HFF-Myc (cell line): Measurements from ENCODE around the gene IGF2R.
"Not testable (repeated sequence)": the region's sequence is repeated elsewhere in the genome, so short reads cannot be mapped to it uniquely, and the experiment has no call there.

Experiments used
- DNase-seq: peaks from one replicate; pipeline ENCODE4 v3.0.0-alpha.2; 2011; ENCODE audit warnings: low read depth; ENCODE audit errors: extremely low read depth
- H3K4me3 ChIP-seq: replicated peaks from 2 replicates; pipeline ENCODE4 v1.5.1; 2011; ENCODE audit warnings: low read depth, mild to moderate bottlenecking, control low read depth, low read length
- CTCF ChIP-seq: IDR thresholded peaks from 2 replicates; pipeline ENCODE4 v1.5.1; 2012; ENCODE audit warnings: mild to moderate bottlenecking, low read depth, low read length, control low read depth; ENCODE audit errors: missing control alignments

IGF2R gene

GRCh38 chr6:160104821-160105517 is 136.1 kb downstream of the IGF2R start:
- no peak for DNase-seq
- H3K4me3 ChIP-seq: no peak overlapping the region
- TF ChIP-seq CTCF: no peak

- no peak overlapping the region for H3K4me3 ChIP-seq
- TF ChIP-seq CTCF: no peak
- no peak for DNase-seq
These were observed 137.1 kb downstream of the IGF2R start for GRCh38 chr6:160106010-160106409.

- H3K4me3 ChIP-seq: no peak overlapping the region
- TF ChIP-seq CTCF: no peak
- DNase-seq: no peak
These were observed 137.8 kb downstream of the IGF2R start for GRCh38 chr6:160106701-160107100.

GRCh38 chr6:160108077-160108476 is 139.2 kb downstream of the IGF2R start:
- DNase-seq: no peak
- no peak for TF ChIP-seq CTCF

GRCh38 chr6:160110586-160111123 is 141.8 kb downstream of the IGF2R start:
- DNase-seq: peak; percentile 12
- no peak overlapping the region for H3K4me3 ChIP-seq
- TF ChIP-seq CTCF: no peak

More at GRCh38 chr6:160108077-160108476, 139.2 kb downstream of the IGF2R start:
- H3K4me3 ChIP-seq: no peak overlapping the region

GRCh38 chr6:160111806-160112205 is 142.9 kb downstream of the IGF2R start:
- H3K4me3 ChIP-seq: no peak overlapping the region
- TF ChIP-seq CTCF: no peak
- DNase-seq: no peak

- no peak for DNase-seq
- no peak for TF ChIP-seq CTCF
- no peak overlapping the region for H3K4me3 ChIP-seq
These were observed 143.9 kb downstream of the IGF2R start for GRCh38 chr6:160112628-160113299.

- not testable (repeated sequence) for H3K4me3 ChIP-seq
These were observed 145.7 kb downstream of the IGF2R start for GRCh38 chr6:160114536-160114935.

More at GRCh38 chr6:160114536-160114935, 145.7 kb downstream of the IGF2R start:
- DNase-seq: not testable (repeated sequence)
